C4-2B (cell line): Measurements from ENCODE around the gene CCDC15.
"Not testable (repeated sequence)": the region's sequence is repeated elsewhere in the genome, so short reads cannot be mapped to it uniquely, and the experiment has no call there.

Experiments
- H3K27ac ChIP-seq: fragments of 450-650 bp; 2 replicates; pipeline ENCODE4 v1.5.1; 2017
- CTCF ChIP-seq: fragments of 450-650 bp; conservative IDR thresholded peaks from 2 replicates; pipeline ENCODE4 v1.5.1; 2017; ENCODE audit warnings: mild to moderate bottlenecking
- ZFX ChIP-seq: fragments of 450-650 bp; IDR thresholded peaks from 2 replicates; pipeline ENCODE4 v1.6.1; 2017

Gene CCDC15

DNA sequence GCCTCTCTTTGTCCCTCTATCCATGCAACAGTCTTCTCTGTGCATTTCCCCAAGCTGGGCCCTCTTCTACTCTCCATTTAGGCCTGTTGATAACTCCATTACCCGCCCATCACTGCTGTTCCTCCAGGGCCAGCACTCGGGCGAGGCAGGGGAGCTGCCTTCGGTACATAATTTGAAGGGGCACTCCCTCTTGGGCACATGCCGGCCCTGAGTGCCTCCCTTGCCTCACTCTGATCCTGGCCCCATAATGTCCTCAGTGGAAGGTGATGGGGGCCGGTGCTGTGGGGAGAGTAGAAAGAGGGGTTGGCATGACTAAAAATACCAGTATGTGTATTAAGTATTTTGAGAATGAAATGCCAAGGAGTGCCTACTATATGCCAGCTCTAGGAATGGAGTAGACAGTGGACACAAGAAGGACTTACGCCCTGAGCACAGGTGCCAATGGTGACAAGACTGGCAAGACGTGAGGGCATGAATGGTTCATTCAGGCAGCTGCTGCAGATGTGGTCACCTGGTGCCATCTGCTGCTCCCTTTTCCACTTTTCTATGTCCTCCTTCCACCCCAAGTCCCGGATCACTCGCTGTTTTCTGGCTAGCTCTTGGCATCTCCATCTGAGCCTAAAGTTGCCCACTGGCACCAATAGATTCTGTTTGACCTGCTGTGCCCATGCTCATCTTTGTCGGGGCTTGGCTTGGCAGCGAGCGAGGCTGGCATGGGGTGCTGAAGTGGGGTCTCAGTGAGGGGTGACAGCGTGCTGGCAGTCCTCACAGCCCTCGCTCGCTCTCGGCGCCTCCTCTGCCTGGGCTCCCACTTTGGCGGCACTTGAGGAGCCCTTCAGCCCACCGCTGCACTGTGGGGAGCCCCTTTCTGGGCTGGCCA is 134.8 kb downstream of the CCDC15 start:
- TF ChIP-seq ZFX, result no peak
- no peak for TF ChIP-seq CTCF
- no peak overlapping the region for H3K27ac ChIP-seq

DNA sequence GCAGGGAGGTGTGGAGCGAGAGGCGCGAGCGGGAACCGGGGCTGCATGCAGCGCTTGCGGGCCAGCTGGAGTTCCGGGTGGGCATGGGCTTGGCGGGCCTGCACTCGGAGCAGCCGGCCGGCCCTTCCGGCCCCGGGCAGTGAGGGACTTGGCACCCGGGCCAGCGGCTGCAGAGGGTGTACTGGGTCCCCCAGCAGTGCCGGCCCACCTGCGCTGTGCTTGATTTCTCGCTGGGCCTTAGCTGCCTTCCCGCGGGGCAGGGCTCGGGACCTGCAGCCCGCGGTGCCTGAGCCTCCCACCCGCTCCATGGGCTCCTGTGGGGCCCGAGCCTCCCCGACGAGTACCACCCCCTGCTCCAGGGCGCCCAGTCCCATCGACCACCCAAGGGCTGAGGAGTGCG is 135.5 kb downstream of the CCDC15 start:
- H3K27ac ChIP-seq, result not testable (repeated sequence)

- H3K27ac ChIP-seq, result not testable (repeated sequence)
Observed at GRCh38 chr11:125090151-125090550, 136.1 kb downstream of the CCDC15 start.

DNA sequence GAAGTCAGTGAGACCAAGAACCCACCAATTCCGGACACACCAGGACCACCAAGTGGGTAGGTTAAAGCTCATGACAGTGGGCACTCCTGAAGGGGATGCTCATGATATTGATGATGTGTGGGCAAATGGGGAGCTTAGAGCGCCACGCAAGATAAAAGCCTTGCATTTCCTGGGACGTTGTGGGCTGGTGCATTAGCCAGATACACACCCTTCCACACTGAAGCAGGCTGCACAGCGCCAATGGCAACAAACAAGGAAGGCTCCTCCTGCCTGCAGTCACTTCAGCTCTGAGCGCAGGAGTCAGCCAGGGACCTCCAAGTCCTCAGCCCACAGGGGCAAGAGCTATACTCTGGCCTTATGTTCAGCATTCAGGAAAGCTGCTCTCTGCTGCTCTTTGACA is 136.8 kb downstream of the CCDC15 start:
- H3K27ac ChIP-seq, result no peak overlapping the region
- TF ChIP-seq CTCF (no peak), ZFX (no peak)
